ENCODE results near the gene LHX4. TPM values are rescaled to one million over a fixed set of nuclear protein-coding genes. Genes with fewer than 3 reads are reported as not detected.

The LHX4 gene
- total and polyA plus RNA-seq, 2 of the 13 experiments (the other 11 are each of a cell fraction or from before 2014, with no cell fraction given): 0.03 to 0.07 TPM

DNA sequence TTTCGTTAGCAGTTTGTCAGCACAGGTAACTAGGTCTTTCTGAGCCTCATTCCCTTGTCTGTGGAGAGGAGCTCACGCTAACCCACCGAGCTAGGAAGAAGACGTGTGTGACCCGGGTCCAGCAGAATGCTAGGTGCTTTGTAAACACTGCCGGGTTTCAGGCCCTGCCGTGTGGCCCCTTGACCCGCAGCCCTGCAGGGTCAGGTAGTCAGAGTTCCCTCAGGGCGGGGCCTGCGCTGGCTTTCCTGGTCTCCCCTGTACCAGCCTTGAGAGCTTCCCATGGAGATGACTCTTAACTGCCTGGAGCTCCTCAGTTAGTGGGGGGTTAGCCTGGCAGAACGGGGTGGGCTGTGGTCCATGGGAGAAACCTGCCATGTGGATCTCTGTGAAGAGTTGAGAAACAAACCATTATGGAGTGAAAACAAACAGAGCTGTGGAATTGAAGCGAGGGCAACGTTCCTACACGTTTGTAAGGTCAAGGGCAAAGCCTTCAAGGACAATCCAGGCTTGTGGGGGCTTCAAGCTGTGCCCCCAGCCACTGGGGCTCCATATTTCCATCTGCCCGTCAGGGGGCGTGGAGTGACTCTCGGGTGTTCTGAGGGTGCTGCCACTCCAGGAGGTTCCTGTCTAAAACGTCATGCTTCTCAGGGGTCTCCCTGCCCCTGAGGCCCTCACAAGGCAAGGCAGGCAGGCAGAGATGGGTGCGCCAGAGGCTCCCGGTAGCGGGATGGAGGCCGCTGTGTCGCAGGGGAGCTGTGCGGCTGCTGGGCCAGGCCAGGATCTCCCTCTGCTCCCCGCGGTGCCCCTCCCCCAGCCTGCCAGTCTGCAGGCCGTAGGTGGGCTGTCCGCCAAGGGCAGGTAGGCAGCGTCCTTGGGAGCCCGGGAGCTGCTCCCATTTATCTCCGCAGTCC lies 23.8 kb downstream of the LHX4 start:
- CTCF ChIA-PET (ENCODE audit: low intra/inter-chr PET ratio, low total read pairs): interaction anchor here (0.5 to 3.2 kb wide), 4 partner anchors 20 to 229 kb away, joined by 3 to 17 read pairs (median 4); no protein-coding TSS in a partner anchor
- TF ChIP-seq, protein P1, sequence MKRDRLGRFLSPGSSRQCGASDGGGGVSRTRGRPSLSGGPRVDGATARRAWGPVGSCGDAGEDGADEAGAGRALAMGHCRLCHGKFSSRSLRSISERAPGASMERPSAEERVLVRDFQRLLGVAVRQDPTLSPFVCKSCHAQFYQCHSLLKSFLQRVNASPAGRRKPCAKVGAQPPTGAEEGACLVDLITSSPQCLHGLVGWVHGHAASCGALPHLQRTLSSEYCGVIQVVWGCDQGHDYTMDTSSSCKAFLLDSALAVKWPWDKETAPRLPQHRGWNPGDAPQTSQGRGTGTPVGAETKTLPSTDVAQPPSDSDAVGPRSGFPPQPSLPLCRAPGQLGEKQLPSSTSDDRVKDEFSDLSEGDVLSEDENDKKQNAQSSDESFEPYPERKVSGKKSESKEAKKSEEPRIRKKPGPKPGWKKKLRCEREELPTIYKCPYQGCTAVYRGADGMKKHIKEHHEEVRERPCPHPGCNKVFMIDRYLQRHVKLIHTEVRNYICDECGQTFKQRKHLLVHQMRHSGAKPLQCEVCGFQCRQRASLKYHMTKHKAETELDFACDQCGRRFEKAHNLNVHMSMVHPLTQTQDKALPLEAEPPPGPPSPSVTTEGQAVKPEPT (CRISPR knock-in tag; IDR thresholded peaks at IDR 0.05; ENCODE audit: low read depth): no peak
- TF ChIP-seq GFI1 (CRISPR knock-in tag; IDR thresholded peaks at IDR 0.05; ENCODE audit: borderline replicate concordance) (no peak), ZNF7 (CRISPR knock-in tag; IDR thresholded peaks at IDR 0.05) (no peak), ATRX (CRISPR knock-in tag; IDR thresholded peaks at IDR 0.05; ENCODE audit: borderline replicate concordance) (no peak), KAT2B (IDR thresholded peaks at IDR 0.05; ENCODE audit: borderline replicate concordance, low read depth, low read length) (no peak)
- TF ChIP-seq, protein P2, sequence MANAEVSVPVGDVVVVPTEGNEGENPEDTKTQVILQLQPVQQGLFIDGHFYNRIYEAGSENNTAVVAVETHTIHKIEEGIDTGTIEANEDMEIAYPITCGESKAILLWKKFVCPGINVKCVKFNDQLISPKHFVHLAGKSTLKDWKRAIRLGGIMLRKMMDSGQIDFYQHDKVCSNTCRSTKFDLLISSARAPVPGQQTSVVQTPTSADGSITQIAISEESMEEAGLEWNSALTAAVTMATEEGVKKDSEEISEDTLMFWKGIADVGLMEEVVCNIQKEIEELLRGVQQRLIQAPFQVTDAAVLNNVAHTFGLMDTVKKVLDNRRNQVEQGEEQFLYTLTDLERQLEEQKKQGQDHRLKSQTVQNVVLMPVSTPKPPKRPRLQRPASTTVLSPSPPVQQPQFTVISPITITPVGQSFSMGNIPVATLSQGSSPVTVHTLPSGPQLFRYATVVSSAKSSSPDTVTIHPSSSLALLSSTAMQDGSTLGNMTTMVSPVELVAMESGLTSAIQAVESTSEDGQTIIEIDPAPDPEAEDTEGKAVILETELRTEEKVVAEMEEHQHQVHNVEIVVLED (CRISPR knock-in tag; IDR thresholded peaks at IDR 0.05; ENCODE audit: borderline replicate concordance): no peak
- TF ChIP-seq, protein P3, sequence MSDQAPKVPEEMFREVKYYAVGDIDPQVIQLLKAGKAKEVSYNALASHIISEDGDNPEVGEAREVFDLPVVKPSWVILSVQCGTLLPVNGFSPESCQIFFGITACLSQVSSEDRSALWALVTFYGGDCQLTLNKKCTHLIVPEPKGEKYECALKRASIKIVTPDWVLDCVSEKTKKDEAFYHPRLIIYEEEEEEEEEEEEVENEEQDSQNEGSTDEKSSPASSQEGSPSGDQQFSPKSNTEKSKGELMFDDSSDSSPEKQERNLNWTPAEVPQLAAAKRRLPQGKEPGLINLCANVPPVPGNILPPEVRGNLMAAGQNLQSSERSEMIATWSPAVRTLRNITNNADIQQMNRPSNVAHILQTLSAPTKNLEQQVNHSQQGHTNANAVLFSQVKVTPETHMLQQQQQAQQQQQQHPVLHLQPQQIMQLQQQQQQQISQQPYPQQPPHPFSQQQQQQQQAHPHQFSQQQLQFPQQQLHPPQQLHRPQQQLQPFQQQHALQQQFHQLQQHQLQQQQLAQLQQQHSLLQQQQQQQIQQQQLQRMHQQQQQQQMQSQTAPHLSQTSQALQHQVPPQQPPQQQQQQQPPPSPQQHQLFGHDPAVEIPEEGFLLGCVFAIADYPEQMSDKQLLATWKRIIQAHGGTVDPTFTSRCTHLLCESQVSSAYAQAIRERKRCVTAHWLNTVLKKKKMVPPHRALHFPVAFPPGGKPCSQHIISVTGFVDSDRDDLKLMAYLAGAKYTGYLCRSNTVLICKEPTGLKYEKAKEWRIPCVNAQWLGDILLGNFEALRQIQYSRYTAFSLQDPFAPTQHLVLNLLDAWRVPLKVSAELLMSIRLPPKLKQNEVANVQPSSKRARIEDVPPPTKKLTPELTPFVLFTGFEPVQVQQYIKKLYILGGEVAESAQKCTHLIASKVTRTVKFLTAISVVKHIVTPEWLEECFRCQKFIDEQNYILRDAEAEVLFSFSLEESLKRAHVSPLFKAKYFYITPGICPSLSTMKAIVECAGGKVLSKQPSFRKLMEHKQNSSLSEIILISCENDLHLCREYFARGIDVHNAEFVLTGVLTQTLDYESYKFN (CRISPR knock-in tag; conservative IDR thresholded peaks at IDR 0.05): peak; percentile 82
- TF ChIP-seq, protein P4, sequence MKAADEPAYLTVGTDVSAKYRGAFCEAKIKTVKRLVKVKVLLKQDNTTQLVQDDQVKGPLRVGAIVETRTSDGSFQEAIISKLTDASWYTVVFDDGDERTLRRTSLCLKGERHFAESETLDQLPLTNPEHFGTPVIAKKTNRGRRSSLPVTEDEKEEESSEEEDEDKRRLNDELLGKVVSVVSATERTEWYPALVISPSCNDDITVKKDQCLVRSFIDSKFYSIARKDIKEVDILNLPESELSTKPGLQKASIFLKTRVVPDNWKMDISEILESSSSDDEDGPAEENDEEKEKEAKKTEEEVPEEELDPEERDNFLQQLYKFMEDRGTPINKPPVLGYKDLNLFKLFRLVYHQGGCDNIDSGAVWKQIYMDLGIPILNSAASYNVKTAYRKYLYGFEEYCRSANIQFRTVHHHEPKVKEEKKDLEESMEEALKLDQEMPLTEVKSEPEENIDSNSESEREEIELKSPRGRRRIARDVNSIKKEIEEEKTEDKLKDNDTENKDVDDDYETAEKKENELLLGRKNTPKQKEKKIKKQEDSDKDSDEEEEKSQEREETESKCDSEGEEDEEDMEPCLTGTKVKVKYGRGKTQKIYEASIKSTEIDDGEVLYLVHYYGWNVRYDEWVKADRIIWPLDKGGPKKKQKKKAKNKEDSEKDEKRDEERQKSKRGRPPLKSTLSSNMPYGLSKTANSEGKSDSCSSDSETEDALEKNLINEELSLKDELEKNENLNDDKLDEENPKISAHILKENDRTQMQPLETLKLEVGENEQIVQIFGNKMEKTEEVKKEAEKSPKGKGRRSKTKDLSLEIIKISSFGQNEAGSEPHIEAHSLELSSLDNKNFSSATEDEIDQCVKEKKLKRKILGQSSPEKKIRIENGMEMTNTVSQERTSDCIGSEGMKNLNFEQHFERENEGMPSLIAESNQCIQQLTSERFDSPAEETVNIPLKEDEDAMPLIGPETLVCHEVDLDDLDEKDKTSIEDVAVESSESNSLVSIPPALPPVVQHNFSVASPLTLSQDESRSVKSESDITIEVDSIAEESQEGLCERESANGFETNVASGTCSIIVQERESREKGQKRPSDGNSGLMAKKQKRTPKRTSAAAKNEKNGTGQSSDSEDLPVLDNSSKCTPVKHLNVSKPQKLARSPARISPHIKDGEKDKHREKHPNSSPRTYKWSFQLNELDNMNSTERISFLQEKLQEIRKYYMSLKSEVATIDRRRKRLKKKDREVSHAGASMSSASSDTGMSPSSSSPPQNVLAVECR (CRISPR knock-in tag; IDR thresholded peaks at IDR 0.05; ENCODE audit: borderline replicate concordance): peak; percentile 56; the same call in 1 of the 2 replicates

More for the DNA sequence above, 23.8 kb downstream of the LHX4 start:
- POLR2A ChIA-PET: no interaction called here
- FAIRE-seq (no peak), DNase-seq (ENCODE audit: low spot score) (no peak), ATAC-seq (peak; percentile 59)
- peaks cover 0 to 14% of the 10 kb centered on the region in 2 experiments; a peak in 3 of 5 replicates for H3K27me3 ChIP-seq (ENCODE audit: control insufficient read depth in 1 of 2, insufficient read depth in 2 of 2, low read length in 2 of 2)
- H3K36me3 ChIP-seq (replicated peaks in 1 of 2; ENCODE audit: control insufficient read depth in 1 of 2, insufficient read depth in 2 of 2, low read length in 2 of 2): no peaks in the 10 kb centered on the region
- H3K4me3 ChIP-seq (replicated peaks in 1 of 3; ENCODE audit: insufficient read depth in 1 of 3, low read depth in 2 of 3, low read length in 3 of 3): peak overlapping the region; percentile 11 to 65 (median 28); a peak in 5 of 6 replicates
- BruUV-seq (replicated peaks): no TSS peak
- H4K20me1 ChIP-seq (ENCODE audit: insufficient read depth, low read length): no peaks in the 10 kb centered on the region
- no peaks in the 10 kb centered on the region for H3K79me2 ChIP-seq (ENCODE audit: insufficient read depth, low read length)
- 3% methylated on average over 14 of the region's 31 CpGs for WGBS (ENCODE audit: low lambda C conversion rate)
- peaks cover 66% of the 10 kb centered on the region for H3K4me1 ChIP-seq (ENCODE audit: insufficient read depth, low read length)
- peak overlapping the region; percentile 93 for H3K4me2 ChIP-seq (ENCODE audit: low read depth, low read length)
- no peaks in the 10 kb centered on the region for H3K9me3 ChIP-seq (ENCODE audit: low read length)
- no peak overlapping the region for H3K27ac ChIP-seq (ENCODE audit: extremely low read length, insufficient read depth, low read length)
- intact Hi-C loops (cut with micrococcal nuclease; ENCODE audit: unreplicated experiment): loop anchor here (5.0 kb wide), 1 partner anchor 228 kb away; no protein-coding TSS in a partner anchor
- H3K9ac ChIP-seq (ENCODE audit: insufficient read depth, low read depth, low read length): no peak overlapping the region; the same call in 1 of the 2 replicates
- H2AFZ ChIP-seq (ENCODE audit: low read length): no peak overlapping the region
- in situ Hi-C loops (cut with HindIII; ENCODE audit: extremely low pct_ligation_motif_present, low pct_unique_long_range_greater_than_20kb): loop anchor here (5.0 kb wide), 2 partner anchors 163 to 223 kb away; no protein-coding TSS in a partner anchor
